NCI-H2227 (cell line): ENCODE measurements around the gene ATOH8.

Experiments used
- DNase-seq: peaks from one replicate; lab custom pipeline; 2025; ENCODE audit not compliant: unreplicated experiment; lab: John Stamatoyannopoulos, UW

The ATOH8 gene

DNA sequence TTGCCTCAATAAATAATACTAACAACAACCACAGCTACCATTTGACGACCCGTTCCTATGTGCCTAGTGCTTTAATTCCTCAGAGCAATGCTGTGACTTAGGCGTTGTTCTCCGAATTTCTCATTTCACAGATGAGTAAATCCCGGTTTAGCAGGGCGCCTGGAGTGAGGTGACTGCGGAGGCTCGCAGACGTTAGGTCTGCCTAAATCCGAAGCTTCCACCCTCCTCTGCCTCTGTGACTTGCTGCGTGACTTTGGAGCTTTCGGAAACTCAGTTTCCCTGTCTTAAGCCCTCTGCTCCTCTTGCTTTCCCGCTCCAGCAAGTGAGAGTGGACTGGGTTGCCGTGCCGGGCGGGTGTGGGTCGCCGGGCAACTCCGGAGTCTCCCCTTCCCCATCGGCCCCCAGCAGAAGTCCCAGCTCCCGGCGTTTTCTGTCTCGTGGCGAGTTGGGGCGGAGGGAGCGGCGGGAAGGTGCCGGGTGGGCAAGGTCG is 711 bp upstream of the ATOH8 start:
- DNase-seq: no peak

DNA sequence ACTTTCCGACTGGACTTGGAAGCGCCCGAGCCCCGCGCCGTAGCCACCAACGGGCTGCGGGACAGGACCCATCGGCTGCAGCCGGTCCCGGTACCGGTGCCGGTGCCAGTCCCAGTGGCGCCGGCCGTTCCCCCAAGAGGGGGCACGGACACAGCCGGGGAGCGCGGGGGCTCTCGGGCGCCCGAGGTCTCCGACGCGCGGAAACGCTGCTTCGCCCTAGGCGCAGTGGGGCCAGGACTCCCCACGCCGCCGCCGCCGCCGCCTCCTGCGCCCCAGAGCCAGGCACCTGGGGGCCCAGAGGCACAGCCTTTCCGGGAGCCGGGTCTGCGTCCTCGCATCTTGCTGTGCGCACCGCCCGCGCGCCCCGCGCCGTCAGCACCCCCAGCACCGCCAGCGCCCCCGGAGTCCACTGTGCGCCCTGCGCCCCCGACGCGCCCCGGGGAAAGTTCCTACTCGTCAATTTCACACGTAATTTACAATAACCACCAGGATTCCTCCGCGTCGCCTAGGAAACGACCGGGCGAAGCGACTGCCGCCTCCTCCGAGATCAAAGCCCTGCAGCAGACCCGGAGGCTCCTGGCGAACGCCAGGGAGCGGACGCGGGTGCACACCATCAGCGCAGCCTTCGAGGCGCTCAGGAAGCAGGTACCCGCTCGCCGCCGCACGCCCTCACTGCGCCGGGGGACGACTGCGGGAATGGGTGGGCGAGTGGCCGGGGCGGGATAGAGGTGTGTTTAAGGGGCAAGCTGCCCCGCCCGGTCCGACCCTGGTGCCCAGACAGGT is 713 bp downstream of the ATOH8 start:
- DNase-seq: peak; percentile 80

DNA sequence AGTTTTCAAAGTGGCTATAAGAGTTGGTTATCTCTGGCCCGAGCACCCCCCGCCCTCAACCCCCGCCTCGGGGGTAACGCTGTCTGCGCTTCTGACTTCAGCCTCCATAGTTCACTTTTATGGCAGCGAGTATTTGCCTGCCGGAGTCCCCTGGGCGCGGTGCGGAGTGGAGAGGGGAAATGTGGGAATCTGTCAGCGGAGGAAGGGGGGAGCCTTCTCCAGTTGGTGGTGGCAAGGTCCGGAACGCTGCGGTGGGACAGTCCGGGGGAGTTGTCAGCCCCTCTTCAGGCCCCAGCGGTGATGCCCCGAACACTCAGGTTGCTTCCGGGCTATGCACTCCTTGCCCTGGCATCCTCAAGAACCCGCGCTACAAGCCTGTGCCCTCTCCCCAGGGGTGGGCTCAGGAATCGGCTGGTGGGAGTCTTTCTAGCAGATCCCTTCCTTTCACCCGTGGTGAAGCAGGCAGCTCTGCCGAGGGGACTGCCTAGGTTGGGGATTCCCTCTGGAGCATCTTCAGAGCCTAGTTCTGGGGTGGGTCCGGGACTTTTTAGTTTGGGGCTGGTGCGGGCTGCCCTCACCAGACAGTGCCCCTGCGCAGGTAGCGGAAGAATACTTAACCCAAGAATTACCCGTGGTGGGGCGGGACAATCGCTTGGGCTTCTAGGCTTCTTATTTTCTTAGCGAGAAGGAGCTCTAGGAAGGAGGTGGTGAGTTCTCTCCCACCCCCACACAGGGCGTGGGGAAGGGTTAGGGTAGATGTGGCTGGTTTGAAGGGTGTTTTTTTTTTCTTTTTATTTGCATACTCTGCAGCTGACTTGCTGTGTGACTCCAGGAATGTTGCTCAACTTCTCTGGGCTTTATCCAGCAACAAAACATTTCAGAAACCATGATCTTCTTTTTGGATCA is 1.6 kb downstream of the ATOH8 start:
- no peak for DNase-seq

DNA sequence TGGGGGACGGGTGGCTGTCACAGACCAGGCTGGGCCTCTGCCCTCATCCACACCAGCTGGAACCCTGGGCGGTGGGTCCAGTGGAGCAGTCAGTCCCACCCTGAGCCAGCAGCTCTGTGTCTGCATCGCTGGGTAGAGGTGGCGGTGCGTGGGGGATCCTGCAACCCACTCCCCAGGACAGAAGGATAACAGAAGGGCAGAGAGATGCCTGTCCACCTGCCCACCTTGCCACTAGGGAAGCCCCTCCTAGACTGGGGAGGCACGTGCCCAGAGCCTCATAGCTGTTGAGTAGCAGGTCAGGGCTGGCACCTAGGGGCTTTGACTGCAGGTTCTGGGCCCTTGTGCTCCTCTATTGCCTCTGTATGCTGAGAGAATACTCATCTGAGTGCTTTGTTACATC is 2.4 kb downstream of the ATOH8 start:
- no peak for DNase-seq

DNA sequence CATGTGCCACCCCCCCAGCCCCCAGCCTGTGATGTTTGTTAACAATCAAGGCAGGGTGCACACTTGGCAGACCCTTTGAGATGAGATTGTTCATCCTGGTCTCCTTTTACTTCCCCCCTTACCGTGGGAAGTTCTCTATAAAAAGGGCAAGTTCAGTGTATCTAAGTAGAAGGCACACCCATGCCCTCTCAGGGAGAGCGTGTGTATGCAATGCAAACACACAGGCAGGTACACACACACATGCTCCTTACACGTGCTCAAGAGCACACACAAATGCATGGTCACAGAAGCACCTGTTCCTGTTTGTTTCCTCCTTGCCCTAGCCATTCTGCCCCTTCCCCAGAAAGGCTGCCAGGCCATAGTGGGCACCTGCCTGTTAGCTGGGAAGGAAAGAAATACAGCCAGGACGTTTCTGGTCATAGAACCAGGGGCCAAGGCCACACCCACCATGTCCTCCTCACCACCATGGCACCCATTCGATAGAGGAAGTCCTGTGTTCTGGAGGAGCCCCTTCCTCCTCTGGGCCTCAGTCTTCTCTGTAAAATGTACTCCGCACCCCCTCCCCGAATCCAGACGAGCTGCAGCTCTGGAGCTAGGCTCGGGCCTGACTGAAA is 3.1 kb downstream of the ATOH8 start:
- DNase-seq: no peak

DNA sequence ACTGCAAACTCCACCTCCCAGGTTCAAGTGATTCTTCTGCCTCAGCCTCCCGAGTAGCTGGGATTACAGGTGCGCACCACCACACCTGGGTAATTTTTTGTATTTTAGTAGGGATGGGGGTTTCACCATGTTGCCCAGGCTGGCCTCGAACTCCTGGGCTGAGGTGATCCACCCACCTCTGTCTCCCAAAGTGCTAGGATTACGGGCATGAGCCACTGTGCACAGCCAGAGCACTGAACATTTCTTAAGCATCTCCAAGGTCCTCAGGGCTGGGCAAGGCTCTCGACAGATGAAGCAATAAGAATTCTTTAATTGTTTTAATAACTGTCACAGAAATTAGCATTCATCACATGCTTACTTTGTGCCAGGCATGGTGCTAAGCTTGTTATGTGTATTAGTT is 4.1 kb downstream of the ATOH8 start:
- no peak for DNase-seq

DNA sequence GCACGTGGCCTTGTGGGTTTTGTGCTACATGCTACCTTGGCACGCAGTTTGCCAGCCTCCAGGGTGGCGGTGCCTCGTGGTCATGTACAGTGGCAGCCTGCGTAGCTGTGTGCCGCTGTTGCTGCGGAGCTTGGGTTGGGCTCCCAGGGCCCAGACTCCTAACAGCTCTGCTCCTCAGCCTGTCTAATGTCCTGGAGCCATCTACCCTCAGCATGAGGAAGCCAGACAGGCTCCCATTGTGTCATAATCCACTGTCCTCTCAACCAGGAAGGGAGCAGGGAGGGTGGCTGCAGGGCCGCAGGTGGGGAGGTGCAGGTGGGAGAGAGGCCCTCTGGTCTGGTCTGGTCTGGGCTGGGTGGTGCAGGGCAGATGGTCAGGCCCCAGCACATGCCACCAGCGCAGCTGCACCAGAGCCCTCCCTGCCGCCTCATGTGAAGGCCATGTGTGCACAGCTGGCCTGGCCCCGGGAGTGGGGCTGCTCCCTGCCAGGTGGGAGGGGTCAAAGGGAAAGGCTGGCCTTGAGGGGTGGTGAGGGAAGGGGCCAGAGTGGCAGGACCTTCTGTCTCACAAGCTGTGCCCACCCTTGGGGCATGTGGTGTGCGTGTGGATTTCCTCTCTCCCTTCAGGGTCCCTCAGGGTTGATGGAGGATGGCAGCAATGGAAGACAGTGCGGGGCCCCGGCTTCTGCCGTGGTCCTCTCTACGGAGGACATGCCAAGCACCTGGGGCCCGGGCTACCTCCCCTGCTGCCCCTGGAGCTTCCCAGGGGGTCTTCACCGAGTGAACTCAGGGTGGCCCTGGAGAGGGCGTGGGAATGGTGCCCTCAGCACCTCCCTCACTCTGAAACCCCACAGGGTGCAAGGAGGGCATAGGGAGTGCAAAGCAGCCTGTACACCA is 4.8 kb downstream of the ATOH8 start:
- no peak for DNase-seq

DNA sequence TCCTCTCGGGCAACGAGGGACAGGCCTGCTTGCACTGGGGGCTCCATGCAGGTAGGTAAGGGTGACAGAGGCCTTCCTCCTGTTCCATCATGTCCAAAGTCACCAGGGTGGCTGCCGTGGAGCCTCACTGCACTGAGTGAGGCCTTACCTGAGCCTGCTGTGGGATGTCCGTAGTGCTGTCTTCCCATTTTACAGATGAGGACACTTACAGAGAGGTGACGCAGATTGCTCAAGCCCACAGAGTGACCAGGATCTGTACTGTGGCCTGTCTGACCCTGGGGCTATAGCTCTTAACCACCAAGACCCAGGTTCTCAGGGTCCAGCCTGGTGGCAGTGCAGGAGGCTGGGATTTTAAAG is 5.4 kb downstream of the ATOH8 start:
- no peak for DNase-seq

DNA sequence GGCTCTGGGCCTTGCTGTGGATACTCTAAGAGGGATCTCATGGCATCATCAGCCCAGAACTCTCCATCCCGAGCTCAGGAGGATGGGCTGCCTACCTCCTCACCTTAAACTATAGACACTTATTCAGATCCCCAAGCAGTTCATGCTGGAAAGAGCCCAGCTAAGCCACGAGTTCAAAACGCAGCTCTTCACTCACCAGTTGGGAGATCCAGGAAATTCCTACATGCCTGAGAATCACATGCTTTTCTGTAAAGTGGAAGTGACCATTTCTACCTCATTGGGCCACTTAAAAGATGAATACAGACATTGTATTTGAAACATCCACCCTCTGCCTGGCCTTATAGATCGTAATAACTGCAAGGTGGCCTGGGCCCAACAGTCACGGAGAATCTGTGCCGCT is 6.6 kb downstream of the ATOH8 start:
- DNase-seq: no peak

DNA sequence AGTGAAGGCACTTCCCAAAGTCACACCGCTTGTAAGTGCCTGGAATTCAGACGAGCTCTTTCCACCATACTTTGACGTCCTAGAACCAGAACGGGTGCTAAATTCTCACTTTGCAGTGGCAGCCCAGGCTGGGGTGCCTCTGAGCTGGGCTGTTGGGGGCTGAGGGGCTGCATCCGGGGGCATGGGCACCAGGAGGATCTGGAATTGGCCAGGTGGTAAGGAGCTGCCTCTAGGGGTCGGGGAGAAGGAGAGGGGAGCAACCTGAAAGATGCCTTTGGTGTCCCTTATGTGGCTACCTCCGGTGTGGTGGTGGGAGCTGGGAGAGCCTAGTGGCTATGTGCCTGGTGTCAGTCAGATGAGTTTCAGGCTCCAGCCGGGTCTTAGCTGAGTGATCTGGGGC is 7.1 kb downstream of the ATOH8 start:
- no peak for DNase-seq

DNA sequence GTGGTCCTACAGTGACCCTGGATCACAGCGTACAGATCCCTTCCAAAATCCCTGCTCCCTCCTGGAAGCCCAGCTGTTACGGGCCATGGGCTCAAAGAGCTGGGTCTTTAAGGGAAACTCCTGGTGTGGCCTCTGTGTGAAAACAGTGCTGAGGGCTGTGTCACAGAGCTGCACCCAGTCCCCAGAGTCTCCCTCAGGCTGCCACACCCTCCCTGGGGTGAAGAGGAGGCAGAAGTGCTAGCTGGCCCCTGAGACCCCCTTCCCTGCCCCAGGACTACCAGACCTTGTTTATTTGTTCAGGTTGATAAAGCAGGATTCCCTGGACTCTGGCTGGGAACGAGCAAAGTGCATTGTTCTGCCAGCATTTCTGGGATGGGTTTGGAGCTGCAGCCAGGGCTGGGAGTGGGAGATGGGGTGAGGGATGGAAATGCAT is 7.7 kb downstream of the ATOH8 start:
- no peak for DNase-seq

DNA sequence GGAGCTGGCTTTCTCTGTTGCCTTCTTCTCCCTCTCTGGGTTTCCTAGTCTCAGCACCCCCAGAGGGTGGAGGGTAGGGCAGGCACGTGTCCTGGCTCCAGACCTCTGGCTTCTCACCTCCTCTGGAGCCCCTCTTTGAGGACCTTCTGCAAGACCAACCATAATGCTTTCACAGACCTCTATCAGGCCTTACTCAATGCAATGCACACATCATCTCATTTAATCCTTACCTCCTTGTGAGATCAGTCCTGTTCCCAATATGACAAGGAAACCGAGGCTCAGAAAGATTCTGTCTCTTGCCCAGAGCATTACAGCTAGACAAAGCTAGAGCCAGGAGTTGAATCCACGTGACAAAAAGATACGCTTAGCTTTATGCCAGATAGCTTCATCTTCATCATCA is 8.2 kb downstream of the ATOH8 start:
- DNase-seq: no peak

DNA sequence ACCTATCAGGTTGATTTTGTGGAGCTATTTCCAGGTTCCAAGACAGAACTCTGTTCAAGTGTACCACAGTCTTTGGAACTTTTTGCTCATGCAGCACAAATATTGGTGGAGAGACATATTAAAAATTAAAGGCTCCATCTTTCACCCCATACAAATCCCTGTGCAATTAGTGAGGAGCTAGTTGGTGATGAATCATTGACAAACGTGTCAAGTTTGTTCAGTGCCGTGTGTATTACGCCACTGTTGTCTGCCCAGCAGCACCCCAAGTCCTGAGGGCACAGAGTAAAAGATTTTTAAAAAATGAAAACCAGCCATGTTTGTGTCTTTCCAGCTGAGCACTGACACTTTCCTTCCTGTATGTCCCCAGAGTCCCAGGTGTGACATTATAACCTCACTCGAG is 9.3 kb downstream of the ATOH8 start:
- no peak for DNase-seq

DNA sequence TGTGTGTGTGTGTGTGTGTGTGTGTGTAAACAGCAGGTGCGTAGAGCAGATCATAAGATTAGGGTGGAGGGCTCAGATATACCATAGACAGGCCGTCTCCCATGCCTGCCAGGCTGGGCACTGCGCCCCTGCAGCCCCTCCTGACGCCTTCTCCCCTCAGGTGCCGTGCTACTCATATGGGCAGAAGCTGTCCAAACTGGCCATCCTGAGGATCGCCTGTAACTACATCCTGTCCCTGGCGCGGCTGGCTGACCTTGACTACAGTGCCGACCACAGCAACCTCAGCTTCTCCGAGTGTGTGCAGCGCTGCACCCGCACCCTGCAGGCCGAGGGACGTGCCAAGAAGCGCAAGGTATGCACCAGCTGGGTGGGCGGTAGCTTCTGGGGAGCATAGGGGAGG is 10.0 kb downstream of the ATOH8 start:
- no peak for DNase-seq

DNA sequence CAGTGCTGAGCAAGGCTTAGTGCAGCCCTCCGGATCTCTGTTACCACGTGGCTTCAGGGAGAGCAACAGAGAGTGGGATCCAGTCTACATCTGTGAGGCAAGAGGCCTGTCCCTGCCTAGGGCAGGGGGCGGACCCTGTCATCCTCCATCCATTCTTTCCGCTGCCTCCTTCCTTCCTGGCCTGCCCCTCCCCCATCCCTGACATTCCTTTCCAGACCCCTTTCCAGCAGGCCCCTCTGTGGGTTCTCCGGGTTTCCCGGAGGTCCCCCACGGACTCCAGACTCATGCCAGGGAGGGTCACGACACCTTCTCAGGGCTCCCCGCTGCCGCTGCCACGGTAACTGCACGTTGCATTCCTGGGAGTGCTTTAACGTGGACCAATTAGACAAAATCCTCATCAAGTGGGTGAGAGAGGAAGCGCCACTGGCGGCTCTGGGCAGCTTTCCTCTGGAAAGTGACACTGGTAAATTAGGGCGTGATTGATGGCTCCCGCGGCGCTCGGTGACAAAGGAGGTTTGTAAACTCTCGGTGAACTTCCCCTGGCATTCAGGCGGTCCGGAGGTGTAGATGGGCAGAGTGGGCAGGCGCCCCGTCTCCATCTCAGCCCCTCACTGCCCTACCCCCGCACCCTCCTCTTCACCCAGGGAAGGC is 11.4 kb downstream of the ATOH8 start:
- DNase-seq: peak; percentile 84

DNA sequence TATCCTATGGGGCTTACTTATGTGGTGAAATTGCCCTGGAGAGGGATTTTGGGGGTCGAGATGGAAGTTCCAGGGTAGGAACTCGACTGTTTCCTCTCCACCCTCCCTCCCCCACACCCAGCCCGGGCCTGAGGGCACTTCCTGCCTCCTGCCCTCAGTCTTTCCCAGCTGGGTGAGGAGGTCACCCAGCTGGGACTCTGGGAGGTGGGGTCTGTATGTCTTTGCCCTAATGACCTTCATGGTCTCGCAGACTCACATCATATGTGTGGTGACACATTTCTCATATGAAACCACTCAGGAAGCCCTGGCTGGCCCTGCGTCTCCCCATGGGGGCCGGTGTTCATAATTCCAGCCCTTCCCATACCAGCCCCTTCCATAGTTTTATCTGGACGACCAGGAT is 12.4 kb downstream of the ATOH8 start:
- no peak for DNase-seq

DNA sequence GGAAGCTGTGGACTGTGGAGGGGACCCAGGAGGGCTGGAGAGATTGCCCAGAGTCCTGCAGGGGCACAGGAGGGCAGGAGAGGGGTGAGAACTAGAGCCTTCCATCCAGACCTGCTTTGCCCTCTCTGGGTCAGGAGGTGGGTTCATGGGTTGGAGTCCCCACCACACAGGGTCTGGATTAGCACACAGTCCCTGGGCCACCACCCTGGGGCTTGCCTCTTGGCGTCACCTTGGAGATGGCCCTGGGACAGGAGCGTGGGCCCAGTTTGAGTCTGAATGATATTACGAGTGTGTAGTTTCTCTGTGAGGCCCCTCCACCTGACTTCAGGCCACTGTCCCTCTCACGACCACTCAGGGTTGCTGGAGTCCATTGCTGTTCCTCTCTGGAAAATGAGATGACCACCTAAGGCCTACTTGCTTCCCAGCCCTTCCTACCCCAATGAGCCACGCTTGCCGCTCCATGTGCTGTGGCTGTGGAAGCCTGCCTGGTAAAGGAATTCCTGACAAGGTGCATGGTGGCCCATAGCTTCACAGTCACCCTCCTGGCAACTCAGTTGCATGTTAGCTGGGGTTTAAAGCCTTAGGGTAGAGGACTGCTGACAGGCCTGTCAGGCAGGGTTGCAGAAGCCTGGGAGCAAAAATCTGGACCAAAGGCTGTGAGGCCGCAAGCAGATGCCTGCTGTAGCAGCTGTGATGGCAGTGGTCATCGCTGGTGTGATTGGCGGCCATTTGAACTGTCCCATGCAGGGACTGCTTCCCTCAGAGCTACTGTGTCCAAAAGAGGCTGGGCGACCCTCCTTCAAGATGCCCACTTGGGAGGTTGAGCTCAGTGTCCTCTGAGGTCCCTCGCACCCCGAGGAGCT is 14.2 kb downstream of the ATOH8 start:
- DNase-seq: no peak

DNA sequence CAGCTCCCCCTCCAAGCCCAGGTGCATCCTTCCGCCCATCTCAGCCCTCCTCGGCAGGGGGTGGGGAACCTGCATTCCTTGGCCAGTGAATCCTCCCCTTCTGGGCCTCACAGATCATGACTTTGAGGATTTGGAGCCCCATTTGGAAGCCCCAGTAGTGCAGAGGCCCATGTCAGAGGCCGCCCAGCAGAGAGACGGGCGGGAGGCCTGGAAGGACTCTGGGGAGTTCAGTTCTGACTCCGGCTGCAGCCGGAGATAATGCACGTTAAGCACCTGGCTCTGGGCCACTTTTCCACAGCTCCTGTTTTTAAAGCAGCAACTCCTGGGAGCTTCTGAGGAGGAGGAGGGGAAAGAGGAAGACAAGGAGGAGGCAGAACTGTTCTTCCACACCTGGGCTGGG is 14.9 kb downstream of the ATOH8 start:
- peak; percentile 45 for DNase-seq

DNA sequence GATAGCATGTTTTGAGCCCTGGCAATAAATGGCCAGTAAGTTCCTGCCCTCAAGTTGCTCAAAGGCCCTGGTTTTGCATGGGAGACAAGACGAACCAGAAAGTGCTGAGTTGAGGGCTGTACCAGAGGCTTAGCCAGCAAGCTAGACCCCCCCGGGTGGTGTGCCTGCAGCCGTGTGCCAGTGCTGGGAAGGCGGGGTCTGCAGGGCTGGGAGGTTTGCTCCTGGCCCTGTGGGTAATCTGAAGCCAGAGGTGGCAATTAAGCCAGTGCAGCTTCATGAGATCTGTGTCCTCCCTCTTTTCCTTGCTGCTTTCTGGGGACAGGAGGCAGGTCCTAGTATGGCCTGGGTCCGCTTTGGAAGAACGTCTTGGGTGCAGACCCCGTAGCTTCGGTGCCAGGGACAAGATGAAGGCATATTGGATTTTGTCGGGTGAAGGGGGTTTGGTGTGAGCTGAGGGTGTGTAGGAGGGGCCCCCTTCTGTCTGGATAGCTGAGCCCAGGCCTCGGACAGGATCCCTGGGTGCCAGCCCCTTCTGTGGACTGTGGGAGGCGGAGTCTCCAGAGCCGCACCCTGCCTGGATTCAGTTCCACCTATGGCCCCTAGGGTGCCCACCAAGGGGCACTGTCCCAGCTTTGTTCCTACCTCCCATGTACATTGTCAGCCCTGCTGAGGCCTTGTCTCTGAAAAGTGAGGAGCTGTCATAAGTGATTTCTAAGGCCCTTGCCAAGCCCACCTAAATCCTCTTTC is 15.6 kb downstream of the ATOH8 start:
- peak; percentile 47 for DNase-seq
